Measurements from ENCODE around the gene ANKUB1. TPM values are rescaled to one million over a fixed set of nuclear protein-coding genes. Genes with fewer than 3 reads are reported as not detected.
A peak's percentile ranks its signal among the peaks of the same experiment; 100 is the strongest.

Gene ANKUB1
- total RNA-seq, 1 experiment from 2014 or later = not detected

DNA sequence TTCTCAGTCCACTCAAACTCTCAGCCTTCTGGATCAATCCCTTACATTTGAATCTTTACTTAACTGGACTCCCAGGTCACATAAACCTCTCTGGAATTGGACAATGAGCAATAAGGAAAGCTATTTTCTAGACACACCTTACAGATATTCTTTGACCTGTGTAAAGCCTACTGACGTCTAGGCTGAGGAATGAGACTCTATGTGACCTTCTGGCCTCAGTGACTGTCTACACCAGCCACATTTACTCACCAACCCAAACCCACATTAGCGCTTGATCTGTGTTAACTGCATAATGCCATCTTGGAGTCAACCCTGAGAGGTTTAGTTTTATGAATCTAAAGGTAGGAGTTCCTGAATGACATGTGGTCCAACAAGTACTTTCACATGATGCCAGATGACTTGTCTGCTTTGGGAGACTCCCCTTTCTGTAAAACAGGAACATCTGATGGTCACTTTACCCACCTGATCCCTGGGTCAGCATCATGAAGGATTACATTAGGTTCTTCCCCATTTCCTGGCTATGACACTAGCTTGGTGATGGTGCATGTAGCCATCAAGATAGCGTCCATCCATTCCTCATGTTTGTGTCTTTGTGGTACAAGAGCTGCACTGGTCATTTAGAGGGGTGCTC, 28.7 kb downstream of the ANKUB1 start:
- H3K36me3 ChIP-seq (replicated peaks; ENCODE audit: control insufficient read depth, insufficient read depth, low read length) = no peaks in the 10 kb centered on the region
- DNase-seq = no peak
- H3K4me3 ChIP-seq (ENCODE audit: insufficient read depth, low read depth, low read length) = no peak overlapping the region
- H3K27me3 ChIP-seq (ENCODE audit: control insufficient read depth, insufficient read depth, low read length) = no peaks in the 10 kb centered on the region; the same call in 1 of the 2 replicates

DNA sequence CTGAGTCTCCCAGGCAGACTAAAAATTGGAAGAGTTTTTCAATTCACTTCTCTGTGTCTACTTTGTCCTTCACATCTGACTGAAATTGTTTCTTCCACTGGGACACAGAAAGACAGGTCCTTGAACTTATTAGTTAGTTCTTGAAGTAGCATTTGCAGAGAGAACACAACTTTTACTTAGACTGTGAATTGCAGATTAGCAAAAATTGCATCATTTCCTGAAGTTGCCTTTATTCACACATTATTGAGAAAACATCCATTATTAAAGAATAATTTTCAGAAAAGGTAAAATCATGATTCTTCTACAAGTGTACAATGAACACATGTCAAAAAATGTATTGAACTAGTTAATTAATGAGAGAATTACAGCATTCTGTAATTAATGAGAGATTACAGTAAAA, 38.6 kb downstream of the ANKUB1 start:
- Histone ChIP-seq H3K36me3 (replicated peaks; ENCODE audit: control insufficient read depth, insufficient read depth, low read length) (peaks cover 2% of the 10 kb centered on the region), H3K27me3 (ENCODE audit: control insufficient read depth, insufficient read depth, low read length) (no peaks in the 10 kb centered on the region)

DNA sequence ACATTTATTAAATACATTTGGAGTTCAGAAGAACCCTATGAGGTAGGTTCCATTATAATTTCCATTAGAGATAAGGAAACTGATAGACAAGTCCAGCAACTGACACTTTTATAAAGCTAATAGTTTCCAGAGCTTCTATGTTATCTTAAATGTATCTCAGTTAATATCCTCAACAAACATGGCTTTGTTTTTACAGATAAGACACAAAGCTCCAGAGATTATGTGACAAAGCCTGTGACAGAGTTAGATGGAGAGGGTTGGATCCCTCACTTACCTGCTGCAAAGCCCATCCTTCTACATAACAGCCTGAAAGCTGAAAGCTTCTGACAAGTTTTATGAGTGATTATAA, 39.6 kb downstream of the ANKUB1 start:
- Histone ChIP-seq H3K4me3 (ENCODE audit: insufficient read depth, low read depth, low read length) (peak overlapping the region; percentile 90; the same call in 1 of the 2 replicates), H3K27me3 (ENCODE audit: control insufficient read depth, insufficient read depth, low read length) (no peaks in the 10 kb centered on the region), H3K36me3 (replicated peaks; ENCODE audit: control insufficient read depth, insufficient read depth, low read length) (peaks cover 5% of the 10 kb centered on the region)
- no peak for DNase-seq

More for the DNA sequence above, 38.6 kb downstream of the ANKUB1 start:
- DNase-seq = no peak
- H3K4me3 ChIP-seq (ENCODE audit: insufficient read depth, low read depth, low read length) = no peak overlapping the region

DNA sequence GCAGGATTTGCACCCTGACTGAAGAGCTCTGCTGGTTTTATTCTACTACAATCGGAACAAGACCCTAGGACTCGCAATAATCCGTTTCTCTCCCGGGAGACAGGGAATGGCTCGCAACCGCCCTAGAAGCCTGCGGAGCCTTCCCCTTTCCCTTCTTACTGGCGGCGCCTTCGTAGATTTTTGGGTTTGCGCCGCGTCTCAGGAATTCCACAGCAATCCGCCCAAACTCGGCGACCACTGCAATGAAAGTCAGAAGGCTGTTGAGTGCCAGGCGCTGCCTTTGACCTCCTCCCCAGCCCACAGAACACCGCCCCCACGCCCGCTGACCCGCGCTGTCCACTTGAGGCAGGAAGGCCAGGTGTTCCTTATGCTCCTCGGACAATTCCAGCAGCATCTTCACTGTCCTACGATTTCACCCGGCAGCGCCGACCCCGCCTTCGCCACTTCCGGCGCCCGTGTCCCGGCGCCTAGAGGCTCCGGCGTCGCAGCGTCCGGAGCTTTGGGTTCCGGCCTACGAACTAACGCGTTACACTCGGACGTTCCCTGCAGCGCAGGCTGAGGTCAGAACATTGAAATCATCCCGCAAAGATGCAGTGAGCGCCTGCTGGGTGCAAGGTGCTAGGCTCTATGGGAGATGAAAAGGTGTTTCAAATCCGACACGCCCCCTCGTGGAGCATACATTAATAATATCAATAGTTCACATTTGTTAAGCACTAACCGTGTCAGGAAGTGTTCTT, 40.1 kb downstream of the ANKUB1 start, which contains the start of gene COMMD2:
Gene COMMD2 (minus strand): TSS at position 439 of the 737 bp plus-strand sequence. CDS start 45 bp downstream, at position 394.
- peaks cover 6% of the 10 kb centered on the region for H3K36me3 ChIP-seq (replicated peaks; ENCODE audit: control insufficient read depth, insufficient read depth, low read length)
- no peaks in the 10 kb centered on the region for H3K27me3 ChIP-seq (ENCODE audit: control insufficient read depth, insufficient read depth, low read length)
- DNase-seq = peak; percentile 81
- peak within 1 kb of the TSS; percentile 90 for H3K4me3 ChIP-seq (ENCODE audit: insufficient read depth, low read depth, low read length)

DNA sequence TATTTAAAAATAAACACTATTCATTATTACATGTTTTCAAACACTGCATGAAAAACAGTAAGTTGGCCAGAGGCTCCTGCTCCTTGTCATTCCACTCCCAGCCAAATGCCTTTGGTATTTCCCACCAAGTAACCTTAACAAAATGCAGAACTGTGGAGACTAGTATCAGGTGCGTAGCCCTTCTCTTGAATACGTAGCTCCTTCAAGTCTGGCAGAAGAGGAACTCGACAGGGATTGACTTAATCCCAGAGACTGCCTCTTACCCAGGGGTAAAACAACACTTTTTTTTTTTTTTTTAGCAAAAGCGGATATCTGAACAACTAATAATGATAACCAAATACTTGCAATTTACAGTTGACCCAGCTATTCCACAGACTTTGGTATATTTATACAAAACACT, 40.8 kb downstream of the ANKUB1 start:
- peak; percentile 15 for DNase-seq
- Histone ChIP-seq H3K4me3 (ENCODE audit: insufficient read depth, low read depth, low read length) (peak overlapping the region; percentile 90), H3K36me3 (replicated peaks; ENCODE audit: control insufficient read depth, insufficient read depth, low read length) (peaks cover 7% of the 10 kb centered on the region), H3K27me3 (ENCODE audit: control insufficient read depth, insufficient read depth, low read length) (no peaks in the 10 kb centered on the region)

DNA sequence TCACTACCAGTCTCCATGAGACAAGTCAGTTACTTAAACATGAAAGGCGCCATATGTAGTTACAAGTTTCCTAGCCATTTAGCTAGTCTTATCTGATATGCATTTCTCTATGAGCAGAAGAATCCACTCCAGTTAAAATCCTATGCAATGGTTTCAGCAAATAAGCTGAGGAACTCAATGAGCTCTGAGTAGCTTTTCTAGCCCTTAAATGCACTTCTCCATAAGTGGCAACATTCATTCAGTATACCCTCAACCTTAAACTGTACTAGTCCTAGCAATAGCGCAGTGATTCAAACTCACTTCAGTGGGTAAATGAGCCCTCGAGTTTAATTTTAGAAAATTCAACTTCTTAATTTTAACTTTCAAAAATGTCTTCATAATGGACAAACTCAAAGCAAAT, 47.7 kb downstream of the ANKUB1 start:
- Histone ChIP-seq H3K4me3 (ENCODE audit: insufficient read depth, low read depth, low read length) (no peak overlapping the region), H3K27me3 (ENCODE audit: control insufficient read depth, insufficient read depth, low read length) (no peaks in the 10 kb centered on the region), H3K36me3 (replicated peaks; ENCODE audit: control insufficient read depth, insufficient read depth, low read length) (peaks cover 10% of the 10 kb centered on the region)
- no peak for DNase-seq

DNA sequence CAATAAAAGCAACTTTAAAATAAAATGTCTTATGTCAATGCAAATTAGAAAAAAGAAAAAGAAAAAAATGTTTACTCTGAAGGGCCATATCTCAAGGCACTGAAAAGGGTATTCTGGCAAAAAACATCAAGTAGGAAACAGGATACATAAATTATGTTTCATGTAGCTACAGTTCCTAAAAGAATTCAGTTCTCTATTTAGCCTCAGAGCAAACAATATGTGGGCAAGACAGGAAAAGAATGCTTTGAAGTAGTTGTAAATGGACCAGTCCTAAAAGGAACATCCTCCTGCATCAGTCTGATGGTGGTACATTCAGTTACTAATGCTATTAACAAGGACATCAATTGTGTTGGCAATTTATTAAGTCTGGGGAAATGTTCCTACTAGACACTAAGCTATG, 48.2 kb downstream of the ANKUB1 start:
- DNase-seq = no peak
- Histone ChIP-seq H3K4me3 (ENCODE audit: insufficient read depth, low read depth, low read length) (no peak overlapping the region), H3K36me3 (replicated peaks; ENCODE audit: control insufficient read depth, insufficient read depth, low read length) (peaks cover 10% of the 10 kb centered on the region), H3K27me3 (ENCODE audit: control insufficient read depth, insufficient read depth, low read length) (no peaks in the 10 kb centered on the region)

DNA sequence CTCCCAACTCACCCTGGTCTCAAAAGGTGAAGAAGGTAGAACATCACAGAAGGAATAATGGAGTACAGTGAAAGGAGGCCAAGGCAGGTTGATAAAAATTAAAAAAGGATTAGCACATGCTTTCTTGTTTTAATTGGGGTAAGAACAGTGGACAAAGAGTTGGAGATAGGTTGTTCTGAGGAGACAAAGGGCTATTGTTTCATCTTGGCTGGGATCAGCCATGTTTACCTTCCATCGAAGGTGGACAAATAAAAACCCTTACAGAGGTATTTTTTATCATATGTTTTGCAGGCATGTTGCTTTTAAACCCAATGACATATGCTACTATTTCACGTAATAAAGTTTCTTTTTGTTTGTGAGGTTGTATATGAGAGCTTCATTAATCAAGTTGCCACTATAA, 53.0 kb downstream of the ANKUB1 start:
- peaks cover 4% of the 10 kb centered on the region for H3K36me3 ChIP-seq (replicated peaks; ENCODE audit: control insufficient read depth, insufficient read depth, low read length)
- H3K4me3 ChIP-seq (ENCODE audit: insufficient read depth, low read depth, low read length) = no peak overlapping the region
- DNase-seq = no peak
- H3K27me3 ChIP-seq (ENCODE audit: control insufficient read depth, insufficient read depth, low read length) = no peaks in the 10 kb centered on the region

DNA sequence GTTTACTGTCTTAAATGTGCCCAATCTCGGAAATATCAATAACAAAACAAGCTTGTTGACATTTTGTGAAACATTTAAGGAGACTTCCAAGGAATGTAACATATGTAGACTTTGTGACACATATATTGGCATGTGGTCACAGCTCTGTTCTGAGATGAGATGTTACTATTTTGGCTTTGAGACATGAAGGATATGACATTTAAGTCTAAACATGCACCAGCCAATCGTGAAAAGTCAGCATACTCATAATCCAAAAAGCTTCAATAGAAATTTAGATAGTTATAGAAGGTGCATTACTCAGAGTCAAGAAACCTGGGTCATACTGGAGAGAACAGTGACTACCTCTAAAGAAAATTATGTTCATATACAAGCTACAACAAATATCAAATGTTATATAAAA, 53.5 kb downstream of the ANKUB1 start:
- H3K36me3 ChIP-seq (replicated peaks; ENCODE audit: control insufficient read depth, insufficient read depth, low read length) = peaks cover 4% of the 10 kb centered on the region
- H3K27me3 ChIP-seq (ENCODE audit: control insufficient read depth, insufficient read depth, low read length) = no peaks in the 10 kb centered on the region
- no peak for DNase-seq
- no peak overlapping the region for H3K4me3 ChIP-seq (ENCODE audit: insufficient read depth, low read depth, low read length)

DNA sequence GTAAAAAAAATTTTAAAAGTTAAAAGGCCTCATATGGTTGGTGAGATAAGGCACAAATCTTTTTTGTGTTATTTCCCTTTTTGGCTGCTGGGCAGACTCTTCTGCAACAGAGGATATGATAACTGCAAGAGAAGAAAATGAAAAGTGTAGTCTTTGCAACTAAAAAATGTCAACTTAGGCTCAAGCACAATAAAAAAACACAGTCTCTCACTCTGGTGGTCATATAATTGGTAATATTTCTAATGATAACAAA, 55.5 kb downstream of the ANKUB1 start:
- Histone ChIP-seq H3K4me3 (ENCODE audit: insufficient read depth, low read depth, low read length) (no peak overlapping the region), H3K27me3 (ENCODE audit: control insufficient read depth, insufficient read depth, low read length) (no peaks in the 10 kb centered on the region), H3K36me3 (replicated peaks; ENCODE audit: control insufficient read depth, insufficient read depth, low read length) (peaks cover 4% of the 10 kb centered on the region)
- DNase-seq = no peak

DNA sequence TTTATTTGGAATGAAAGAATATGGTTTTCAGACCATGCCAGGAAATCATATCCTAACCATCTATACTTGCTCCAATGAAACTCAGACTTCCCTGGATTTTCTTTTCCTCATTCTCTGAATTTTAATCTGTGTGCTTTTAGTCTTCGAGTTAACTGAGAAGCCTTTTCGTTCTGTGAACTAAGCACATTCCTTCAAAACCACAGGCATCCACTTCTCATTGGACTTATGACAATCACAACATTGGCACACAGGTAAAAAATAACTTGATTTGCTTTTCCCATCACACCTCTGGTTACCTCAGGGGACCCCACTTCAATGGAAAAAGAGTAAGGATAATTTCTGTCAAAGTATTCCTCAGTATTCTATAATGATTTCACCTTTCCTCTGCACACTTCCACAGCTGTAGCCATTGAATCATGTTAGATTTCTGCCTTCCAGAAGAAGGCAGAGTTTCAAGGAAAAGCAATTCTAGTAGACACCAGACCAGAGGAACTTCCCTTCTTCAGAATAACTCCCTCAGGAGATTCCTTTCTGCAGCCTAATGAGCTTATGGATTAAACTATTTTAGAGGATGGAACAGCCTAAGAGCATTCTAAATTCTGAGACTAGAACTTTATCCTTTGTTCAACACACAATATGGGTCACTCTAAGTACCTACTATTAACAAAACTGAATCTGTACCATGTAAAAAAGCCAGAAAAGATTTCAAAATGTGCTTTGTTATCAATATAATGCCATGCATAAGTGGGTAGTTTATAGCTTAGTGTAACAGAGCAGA, 56.0 kb downstream of the ANKUB1 start:
- Histone ChIP-seq H3K36me3 (replicated peaks; ENCODE audit: control insufficient read depth, insufficient read depth, low read length) (peaks cover 3% of the 10 kb centered on the region), H3K27me3 (ENCODE audit: control insufficient read depth, insufficient read depth, low read length) (no peaks in the 10 kb centered on the region), H3K4me3 (ENCODE audit: insufficient read depth, low read depth, low read length) (no peak overlapping the region)
- no peak for DNase-seq

DNA sequence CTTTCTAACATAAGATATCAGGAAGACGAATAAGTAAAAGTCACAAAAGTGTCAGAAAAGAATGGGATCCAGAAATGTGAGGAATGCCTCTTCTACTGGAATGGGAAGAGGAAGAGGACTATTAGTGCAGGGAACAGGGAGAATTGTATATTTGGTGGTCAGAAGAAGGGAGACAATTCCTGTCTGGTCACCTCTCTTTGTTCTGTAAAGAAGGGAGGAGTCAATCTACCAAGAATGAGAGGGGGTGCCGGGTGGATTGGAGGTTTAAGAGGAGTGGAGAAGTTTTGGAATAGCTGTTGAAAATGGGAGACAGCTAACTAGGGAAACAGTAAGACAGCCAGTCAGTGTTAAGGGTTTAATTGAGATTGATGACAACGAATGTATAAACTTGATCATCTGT, 60.1 kb downstream of the ANKUB1 start:
- H3K36me3 ChIP-seq (replicated peaks; ENCODE audit: control insufficient read depth, insufficient read depth, low read length) = no peaks in the 10 kb centered on the region
- no peak for DNase-seq

DNA sequence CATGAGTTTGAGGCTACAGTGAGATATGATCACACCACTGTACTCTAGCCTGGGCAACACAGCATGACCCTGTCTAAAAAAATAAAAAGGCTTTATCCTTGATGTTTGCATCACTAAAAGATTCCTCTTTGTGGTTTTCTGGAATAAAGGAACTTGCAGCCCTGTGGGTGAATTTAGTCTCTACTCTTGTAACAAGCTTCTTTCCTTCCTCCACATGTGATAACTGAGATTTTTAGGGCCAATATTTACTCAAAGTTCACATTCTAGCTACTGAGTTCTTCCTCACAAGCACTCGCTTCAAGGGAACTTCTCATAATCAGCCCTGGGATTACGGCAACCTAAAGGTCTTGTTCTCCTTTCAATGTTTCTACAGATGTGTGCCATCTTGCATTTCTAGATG, 64.7 kb downstream of the ANKUB1 start:
- no peak for DNase-seq
- Histone ChIP-seq H3K36me3 (replicated peaks; ENCODE audit: control insufficient read depth, insufficient read depth, low read length) (no peaks in the 10 kb centered on the region), H3K27me3 (ENCODE audit: control insufficient read depth, insufficient read depth, low read length) (no peaks in the 10 kb centered on the region), H3K4me3 (ENCODE audit: insufficient read depth, low read depth, low read length) (no peak overlapping the region)

More for the DNA sequence above, 60.1 kb downstream of the ANKUB1 start:
- no peaks in the 10 kb centered on the region for H3K27me3 ChIP-seq (ENCODE audit: control insufficient read depth, insufficient read depth, low read length)
- no peak overlapping the region for H3K4me3 ChIP-seq (ENCODE audit: insufficient read depth, low read depth, low read length)

DNA sequence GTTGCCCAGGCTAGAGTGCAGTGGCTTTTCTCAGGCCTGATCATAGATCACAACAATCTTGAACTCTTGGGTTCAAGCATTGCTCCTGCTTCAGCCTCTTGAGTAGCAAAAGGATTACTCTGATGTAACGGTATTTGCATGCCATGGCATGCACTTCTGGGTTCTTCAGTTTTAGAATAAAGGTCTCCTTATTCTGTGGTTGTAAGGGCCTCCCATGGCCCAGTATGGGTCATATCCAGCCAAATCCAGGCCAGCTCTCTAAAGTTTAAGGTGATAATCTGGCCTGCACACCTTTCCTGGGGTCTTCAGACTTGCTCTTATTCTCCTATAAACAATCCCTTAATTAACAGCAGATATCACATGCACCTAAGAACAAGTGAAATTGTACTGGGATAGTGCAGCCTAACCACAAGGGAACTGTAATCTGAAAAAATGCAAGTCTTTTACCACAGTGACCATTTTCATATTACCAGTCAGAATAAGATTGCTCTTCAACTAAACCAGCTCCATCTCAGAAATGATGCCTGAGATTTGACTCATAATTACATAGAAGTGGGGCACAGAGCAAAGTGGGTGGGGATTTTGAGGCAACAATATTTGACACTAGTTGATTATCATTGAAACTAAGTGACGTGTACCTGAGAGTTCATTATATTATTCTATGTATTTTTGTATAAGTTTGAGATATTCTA, 65.5 kb downstream of the ANKUB1 start:
- DNase-seq = no peak
- no peak overlapping the region for H3K4me3 ChIP-seq (ENCODE audit: insufficient read depth, low read depth, low read length)
- H3K36me3 ChIP-seq (replicated peaks; ENCODE audit: control insufficient read depth, insufficient read depth, low read length) = no peaks in the 10 kb centered on the region
- no peaks in the 10 kb centered on the region for H3K27me3 ChIP-seq (ENCODE audit: control insufficient read depth, insufficient read depth, low read length)

Measured in H7 (cell line).